Head of caudate nucleus (tissue), 42 donors: ENCODE results near the gene VRTN.
"Not testable (repeated sequence)": the region's sequence is repeated elsewhere in the genome, so short reads cannot be mapped to it uniquely, and the experiment has no call there.

Source experiments
- DNase-seq, 42 donors: peaks; one replicate each; pipeline versions ENCODE4 v3.0.0 to v3.0.0-alpha.2; 2020 to 2021; ENCODE audit warnings: mixed read lengths in 7 of 42
- intact Hi-C: fragments of 100-400 bp; cut with DNase I; formaldehyde crosslinking; loops from one replicate; pipeline ENCODE4 v1.15.0; 2022

VRTN gene, protein sequence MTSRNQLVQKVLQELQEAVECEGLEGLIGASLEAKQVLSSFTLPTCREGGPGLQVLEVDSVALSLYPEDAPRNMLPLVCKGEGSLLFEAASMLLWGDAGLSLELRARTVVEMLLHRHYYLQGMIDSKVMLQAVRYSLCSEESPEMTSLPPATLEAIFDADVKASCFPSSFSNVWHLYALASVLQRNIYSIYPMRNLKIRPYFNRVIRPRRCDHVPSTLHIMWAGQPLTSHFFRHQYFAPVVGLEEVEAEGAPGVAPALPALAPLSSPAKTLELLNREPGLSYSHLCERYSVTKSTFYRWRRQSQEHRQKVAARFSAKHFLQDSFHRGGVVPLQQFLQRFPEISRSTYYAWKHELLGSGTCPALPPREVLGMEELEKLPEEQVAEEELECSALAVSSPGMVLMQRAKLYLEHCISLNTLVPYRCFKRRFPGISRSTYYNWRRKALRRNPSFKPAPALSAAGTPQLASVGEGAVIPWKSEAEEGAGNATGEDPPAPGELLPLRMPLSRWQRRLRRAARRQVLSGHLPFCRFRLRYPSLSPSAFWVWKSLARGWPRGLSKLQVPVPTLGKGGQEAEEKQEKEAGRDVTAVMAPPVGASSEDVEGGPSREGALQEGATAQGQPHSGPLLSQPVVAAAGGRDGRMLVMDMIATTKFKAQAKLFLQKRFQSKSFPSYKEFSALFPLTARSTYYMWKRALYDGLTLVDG

DNA sequence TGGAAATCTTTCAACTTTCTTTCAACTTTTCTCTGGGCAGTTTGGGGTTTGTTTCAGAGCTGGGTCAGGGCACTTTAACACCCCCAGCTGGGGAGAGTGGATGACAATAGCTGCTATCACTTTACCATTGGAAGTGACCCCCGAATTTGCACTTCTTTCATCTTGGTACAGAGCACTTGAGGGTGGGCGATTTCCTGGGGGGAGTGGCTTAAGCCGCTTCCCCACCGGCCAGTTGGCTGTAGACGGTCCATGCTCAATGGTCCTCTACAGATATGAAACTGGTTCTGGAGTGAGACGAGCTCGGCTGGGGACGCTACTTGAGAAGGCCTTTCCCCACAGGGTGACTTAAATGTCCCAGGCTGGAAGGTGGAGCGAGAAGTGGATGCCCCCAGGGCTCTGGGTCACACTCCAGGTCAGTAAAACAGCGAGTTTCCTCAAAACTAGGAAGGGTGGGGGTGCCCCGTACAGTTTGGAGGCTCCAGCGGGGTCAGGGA, at the start of gene VRTN:
Gene VRTN (plus strand): TSS at position 231 of the 494 bp plus-strand sequence. CDS start 8,313 bp downstream, outside the sequence.
- intact Hi-C loops = no loop called here
- DNase-seq = no peak

DNA sequence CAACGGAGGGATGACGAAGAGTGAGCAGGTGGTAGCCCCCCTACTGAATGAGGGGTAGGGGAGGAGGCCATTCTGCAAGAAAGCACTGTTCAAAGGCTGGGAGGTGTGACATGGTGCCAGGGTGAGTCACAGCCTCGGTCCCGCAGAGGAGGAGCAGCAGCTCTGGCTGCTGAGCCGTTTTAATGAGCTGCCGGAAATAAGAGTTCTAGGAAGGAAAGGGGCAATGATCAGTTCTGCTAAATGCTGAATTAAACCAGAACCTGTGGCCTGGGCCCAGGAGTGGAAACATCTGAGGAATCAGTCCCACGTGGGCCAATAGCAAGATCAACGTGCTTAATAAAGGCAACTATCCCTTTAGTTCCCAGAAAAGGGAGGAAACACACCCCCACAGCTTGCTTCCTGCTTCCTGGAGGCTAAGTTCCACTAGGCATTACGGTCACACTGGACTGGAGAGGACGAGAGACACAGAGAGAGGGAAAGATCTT, 49.2 kb upstream of the VRTN start:
- intact Hi-C loops = no loop called here
- DNase-seq = peak in 32 of 42 donors; percentile 20 to 91 (median 52)

DNA sequence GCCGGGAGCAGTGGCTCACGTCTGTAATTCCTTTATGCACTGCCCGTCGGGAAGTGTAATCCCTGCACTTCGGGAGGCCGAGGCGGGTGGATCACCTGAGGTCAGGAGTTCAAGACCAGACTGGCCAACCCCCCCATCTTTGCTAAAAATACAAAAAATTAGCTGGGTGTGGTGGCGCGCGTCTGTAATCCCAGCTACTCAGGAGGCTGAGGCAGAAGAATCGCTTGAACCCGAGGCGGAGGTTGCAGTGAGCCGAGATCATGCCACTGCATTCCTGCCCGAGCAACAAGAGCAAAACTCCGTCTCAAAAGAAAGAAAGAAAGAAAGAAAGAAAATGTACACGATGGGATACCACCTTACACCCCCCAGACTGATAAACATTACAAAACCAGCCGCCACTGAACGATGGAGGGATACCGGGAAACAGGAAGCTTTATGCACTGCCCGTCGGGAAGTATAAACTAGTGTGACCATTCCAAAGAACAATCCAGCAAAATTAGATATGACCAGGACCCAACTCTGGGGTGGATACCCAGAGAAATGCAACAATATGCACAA, 46.6 kb upstream of the VRTN start:
- peak in 3 of 42 donors; percentile 16 to 42 (median 23) for DNase-seq
- intact Hi-C loops = loop anchor here (5.0 kb wide), 1 partner anchor 461 kb away; the partner anchor contains the start of gene YLPM1

DNA sequence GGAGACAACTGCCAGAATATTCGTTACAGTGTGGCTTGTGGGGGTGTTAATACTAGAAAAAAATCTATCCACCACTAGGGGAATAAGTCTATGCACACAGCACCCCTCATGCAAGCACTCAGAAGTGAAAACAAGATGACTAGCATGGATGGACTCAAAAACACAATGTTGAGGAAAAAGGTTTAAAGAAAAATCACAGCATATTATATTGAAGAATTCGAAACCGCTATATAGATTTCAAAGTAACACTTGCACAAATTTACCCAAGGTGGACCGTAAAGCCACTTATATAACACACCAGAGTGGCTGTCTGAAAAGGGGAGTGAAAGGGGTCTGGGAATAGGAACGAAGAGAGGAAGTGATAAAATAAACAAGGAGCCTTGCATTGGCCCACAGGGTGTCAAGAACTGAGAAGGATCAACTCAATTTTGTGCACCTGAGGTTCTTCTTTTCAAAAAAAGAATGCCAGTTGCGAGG, 46.1 kb upstream of the VRTN start:
- intact Hi-C loops = loop anchor here (5.0 kb wide), 1 partner anchor 460 kb away; the partner anchor contains the start of gene YLPM1
- DNase-seq = peak in 9 of 42 donors; percentile 9 to 49 (median 32)

DNA sequence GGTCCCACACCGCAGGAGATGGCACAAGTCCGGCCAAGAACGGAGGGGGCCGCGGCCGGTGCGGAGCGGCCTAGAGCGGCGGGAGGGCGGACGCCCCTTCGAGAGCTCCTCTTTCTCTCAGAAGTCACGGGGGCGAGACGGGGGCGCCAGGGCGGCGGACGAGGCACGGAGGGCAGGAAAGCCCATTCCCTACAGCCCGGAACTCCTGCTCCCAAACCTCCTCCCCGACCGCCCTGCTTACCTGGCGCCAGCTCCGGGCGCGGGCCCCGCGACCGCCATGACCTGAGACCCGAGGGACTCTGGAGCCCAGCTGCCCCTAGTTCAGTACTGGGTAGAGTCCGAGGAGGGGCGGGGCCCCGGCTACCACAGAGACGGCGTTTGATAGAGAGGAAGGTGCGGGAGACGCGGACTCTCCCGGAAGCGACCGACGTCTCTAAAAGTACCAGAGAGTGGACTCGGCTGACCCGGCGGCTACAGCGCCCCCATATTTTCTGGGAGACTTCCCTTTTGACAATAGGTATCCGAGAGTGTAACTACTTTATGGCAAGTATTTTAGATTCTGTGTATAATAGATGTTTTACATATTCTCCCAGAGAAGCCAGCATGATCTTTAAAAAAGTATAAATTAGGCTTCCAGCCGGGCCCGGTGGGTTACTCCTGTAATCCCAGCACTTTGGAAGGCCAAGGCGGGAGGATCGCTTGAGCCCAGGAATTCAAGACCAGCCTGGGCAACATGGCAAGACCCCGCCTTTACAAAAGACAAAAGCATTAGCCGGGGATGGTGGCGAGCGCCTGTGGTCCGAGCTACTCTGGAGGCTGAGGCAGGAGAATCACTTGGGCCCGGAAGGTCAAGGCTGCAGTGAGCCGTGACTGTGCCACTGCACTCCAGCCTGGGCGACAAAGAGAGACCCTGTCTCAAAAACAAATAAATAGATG, 45.4 kb upstream of the VRTN start, which contains the start of gene ABCD4:
Gene ABCD4 (minus strand): TSS at position 301 of the 936 bp plus-strand sequence. CDS start 22 bp downstream, at position 279.
- intact Hi-C loops = loop anchor here (5.0 kb wide), 1 partner anchor 459 kb away; the partner anchor contains the start of gene YLPM1
- peak; percentile 90 to 99 (median 97) for DNase-seq

DNA sequence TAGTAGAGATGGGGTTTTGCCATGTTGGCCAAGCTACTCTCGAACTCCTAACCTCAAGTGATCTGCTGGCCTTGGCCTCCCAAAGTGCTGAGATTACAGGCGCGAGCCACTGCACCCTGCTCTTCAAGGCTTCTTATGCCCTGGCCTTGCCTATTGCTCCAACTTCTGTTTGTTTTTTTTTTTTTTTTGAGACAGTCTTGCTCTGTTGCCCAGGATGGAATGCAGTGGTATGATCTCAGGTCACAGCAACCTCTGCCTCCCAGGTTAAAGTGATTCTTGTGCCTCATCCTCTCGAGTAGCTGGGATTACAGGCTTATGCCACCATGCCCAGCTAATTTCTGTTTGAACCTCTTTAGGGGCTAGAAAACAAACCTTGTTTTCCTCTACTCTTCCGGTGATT, 39.6 kb upstream of the VRTN start:
- intact Hi-C loops = no loop called here
- no peak for DNase-seq

DNA sequence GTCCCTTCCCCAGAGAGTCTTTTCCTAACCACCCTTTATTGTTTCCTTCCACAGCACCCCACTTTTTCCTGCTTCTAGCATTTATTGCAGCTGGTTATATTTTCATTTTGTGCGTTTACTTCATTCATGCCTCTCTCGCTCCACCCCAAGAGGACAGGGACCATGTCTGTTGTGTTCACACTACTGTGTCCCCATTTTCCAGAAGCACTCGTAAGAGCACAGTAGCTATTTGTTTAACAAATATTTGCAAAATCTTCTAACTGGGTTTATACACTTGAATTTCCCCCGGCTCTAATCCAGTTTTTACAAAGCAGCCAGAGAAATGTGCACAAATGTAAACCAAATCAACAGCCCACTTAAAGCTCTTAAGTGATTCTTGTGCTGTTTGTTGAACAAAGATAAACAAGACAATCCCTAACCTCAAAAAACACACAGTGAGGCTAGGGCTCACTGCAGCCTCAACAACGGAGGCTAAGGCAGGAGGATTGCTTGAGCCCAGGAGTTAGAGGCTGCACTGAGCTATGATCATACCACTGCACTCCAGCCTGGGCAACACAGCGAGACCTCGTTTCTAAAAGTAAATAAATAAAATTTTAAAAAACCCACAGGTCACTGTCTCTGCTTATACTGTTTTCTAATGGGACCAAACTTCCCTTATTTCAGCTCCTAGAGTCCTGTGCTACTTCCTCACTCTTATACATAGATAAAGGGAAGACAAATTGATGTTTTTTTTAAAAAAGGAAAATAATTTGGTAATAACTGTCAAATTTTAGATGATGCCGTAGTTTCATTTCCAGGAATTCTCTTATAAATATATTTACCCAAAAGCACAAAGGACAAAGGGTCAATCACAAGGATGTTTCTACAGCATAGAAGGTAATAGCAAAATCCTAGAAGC, 38.9 kb upstream of the VRTN start:
- DNase-seq = no peak
- intact Hi-C loops = no loop called here

DNA sequence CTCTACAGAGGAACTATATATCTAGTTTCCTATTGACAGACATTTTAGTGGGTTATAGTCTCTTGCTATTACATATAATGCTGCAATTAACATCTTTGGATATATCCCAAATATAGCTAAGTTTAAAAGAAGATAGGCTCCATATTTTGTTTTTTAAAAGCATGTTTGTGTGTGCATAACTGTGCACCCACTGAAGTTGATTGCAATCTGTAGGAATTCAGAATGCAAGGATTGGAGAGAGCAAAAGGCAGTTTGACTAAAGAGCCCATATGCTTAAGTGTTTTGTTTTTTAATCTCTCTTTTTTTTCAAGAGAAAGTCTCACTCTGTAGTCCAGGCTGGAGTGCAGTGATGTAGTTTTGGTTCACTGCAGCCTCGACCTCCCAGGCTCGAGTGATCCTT, 36.1 kb upstream of the VRTN start:
- intact Hi-C loops = no loop called here
- DNase-seq = no peak

DNA sequence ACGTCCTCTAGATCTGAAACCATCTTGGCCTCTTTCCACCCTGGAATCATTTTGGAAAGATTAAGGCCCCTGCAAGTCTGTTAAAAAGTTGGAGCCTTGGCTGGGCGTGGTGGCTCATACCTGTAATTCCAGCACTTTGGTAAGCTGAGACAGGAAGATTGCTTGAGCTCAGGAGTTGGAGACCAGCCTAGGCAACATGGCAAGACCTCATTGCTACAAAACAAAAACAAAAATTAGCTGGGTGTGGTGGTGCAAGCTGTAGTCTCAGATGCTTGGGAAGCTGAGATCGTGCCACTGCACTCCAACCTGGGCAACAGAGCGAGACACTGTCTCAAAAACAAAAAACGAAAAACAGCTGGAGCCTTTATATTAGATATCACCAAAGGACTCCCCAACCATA, 34.7 kb upstream of the VRTN start:
- no peak for DNase-seq
- intact Hi-C loops = no loop called here

DNA sequence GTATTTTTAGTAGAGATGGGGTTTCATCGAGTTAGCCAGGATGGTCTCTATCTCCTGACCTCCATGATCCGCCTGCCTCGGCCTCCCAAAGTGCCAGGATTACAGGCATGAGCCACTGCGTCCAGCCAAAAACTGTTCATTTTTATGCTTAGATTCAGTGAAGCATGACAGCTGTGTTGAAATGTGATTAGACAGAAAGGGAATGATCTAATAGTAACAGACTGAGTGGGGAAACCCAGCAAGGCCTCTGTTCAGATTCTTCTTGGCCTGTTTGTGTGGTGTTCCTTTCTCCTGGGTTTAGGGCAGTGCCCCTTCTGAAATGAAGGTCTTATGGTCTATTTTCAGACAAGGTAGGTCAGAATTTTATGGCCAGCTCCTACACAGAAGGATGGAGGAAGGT, 33.7 kb upstream of the VRTN start:
- intact Hi-C loops = no loop called here
- no peak for DNase-seq

DNA sequence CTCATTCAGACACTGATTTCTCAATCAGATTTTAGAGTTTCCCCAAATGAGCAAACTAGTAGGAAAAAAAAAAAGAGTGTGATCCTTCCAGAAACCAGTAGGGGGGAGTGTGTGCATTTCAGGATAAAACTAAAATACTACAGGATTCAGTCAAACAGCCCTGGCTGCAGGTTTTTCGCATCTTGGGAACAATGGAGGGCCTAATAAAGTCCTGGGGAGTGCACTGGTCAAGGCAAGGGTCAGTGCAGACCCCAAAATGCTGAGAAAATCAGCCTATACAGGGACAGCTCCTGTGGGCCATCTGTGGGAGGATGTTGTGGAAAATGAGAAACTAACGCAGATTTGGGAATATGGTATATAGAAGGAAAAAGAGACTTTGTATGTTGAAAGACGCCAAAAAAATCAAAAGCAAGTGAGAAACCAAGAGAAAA, 23.3 kb upstream of the VRTN start:
- intact Hi-C loops = no loop called here
- peak in 6 of 42 donors; percentile 5 to 25 (median 15) for DNase-seq

DNA sequence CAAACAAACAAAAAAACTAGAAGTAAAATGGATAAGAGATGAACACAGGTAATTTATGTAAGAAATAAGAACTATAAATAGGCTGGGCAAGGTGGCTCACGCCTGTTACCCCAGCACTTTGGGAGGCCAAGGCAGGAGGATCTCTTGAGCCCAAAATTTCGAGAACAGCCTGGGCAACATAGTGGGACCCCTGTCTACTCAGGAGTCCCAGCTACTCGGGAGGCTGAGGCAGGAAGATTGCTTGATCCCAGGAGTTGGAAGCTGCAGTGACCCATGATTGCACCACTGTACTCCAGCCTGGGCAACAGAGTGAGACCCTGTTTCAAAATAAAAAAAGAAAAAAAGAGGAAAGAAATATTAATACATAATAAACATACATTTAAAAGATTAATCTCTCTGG, 22.8 kb upstream of the VRTN start:
- DNase-seq = no peak
- intact Hi-C loops = no loop called here

DNA sequence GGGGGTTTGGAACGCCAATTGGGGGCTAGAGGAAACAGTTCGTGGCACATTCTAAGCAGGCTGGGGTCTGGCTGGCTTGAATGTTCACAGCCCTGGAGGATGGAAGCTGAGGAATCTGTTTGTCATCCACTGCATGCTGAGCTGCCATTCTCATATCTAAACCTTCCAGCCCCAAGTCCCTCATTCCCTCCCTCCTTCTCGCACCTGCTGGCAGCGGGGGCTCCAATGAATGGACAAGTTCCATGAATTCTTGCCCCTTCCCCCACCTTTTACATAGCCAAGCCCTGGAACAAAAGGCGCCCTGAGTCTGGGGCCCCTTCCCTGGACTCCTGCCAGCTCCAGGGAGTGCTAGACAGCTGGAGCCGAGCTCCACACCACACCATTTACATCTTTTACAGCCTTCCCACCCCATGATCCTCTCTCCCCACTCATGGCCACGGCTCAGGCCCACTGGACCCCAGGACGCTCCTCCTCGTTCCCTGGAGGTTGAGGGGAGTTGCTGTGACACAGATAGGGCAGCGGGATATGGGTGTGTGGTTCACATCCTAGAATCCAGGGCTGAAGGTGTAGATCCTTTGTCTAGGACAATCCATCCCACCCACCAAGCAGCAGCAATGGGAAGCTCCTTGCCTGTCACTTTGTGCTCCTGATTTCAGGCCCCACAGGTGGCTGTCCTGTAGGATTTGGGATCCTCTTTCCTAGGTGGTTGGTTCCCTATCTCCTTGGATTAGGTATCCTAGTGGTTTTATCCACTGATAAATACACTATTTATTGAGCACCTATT, 21.7 kb upstream of the VRTN start:
- peak in 1 of 42 donors; percentile 6 for DNase-seq
- intact Hi-C loops = no loop called here

DNA sequence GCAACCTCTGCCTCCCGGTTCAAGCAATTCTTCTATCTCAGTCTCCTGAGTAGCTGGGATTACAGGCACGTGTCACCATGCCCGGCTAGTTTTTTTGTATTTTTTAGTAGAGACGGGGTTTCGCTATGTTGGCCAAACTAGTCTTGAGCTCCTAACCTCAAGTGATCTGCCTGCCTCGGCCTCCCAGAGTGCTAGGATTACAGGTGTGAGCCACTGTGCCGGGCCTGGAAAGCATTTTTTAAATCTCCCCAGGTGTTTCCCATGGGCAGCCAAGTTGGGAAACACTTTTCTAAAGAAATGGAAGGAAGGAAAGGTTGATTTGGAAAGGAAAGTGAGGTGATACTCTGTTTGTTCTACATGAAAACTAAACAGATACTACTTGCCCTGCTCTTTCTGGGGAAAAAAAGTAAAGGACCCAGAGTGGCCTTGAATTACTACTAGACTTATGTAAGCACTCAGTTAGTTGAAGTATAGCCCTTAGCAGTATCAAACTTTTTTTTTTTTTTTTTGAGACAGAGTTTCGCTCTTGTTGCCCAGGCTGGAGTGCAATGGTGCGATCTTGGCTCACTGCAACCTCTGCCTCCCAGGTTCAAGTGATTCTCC, 18.2 kb upstream of the VRTN start:
- intact Hi-C loops = not testable (repeated sequence)

DNA sequence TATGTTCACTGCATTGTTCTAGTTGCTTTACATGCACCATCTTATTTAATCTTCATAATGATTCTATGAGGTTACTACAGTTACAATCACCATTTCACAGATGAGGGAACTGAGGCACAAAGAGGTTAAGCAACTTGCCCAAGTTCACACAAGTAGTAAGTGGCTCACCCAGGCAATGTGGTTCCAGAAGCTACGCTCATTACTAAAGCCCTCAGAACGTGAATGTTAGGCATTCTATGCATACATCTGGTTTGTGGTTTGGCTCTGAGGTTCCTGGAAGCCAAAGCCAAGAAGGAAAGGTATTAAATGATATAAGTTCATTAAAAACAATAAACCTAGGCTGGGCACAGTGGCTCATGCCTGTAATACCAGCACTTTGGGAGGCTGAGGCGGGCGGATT, 14.4 kb upstream of the VRTN start:
- DNase-seq = no peak
- intact Hi-C loops = no loop called here

More for the DNA sequence above, 18.2 kb upstream of the VRTN start:
- not testable (repeated sequence) for DNase-seq

DNA sequence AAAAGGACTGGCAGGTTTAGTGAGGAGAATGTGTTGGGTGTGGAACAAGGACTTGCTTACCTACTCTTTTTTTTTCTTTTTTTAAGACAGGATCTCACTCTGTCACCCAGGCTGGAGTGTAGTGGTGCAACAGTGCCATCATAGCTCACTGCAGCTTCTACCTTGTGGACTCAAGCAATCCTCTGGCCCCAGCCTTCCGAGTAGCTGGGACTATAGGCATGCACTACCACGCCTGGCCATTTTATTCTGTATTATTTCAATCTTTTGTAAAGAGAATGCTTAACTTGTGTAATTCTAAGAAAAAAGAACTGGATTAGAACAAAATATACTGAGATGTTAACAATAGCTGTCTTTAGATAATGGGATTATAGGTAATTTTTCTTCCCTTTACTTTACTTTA, 1.9 kb upstream of the VRTN start:
- intact Hi-C loops = no loop called here
- no peak for DNase-seq
